Measurements from ENCODE around the gene RET.

RET gene

DNA sequence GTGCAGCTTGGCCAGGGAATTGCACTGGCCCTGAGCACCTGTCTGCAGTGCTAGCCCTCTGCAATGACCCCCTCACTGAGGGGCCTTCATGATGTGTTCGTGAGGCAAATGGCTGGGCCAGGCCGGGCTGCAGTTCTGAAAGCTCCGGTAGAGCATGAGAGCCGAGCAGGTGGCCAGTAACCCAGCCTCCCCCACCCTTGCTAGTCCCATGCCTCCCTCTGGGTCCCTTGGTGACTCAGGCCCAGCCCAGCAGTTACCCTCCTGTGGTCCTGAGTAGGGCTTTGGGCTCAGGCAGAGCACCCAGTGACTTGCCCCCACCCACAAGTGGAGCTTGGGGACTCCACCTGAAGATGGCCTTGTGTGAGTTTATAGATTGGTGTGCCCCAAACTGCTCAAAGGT, 45.2 kb downstream of the RET start:
- Histone ChIP-seq H3K27me3 (ENCODE audit: insufficient read depth, low read length) (peaks cover 7% of the 10 kb centered on the region), H3K4me3 (ENCODE audit: low read length) (no peak overlapping the region), H3K36me3 (ENCODE audit: insufficient read depth, low read length) (no peaks in the 10 kb centered on the region), H3K4me1 (ENCODE audit: insufficient read depth, low read length) (peaks cover 5% of the 10 kb centered on the region), H2AFZ (ENCODE audit: low read depth, low read length) (no peak overlapping the region), H3K9me3 (ENCODE audit: low read length) (no peaks in the 10 kb centered on the region)

DNA sequence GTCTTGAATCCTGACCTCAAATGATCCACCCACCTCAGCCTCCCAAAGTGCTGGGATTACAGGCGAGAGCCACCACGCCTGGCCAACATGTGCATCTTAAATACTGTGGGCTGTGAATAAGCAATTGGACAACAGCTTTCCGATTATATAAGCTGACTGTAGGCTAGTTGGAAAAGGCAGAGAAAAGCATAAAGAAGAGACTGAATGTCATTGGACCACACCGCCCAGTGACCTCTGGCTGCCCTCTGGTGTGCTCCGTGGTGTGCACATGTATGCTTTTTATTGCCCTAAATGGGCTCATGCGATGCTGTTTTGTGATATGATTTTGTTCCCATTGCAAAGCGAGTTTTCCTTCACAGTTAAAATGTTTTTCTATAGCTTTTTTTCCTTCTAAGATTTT, 46.0 kb downstream of the RET start:
- no peaks in the 10 kb centered on the region for H3K27me3 ChIP-seq (ENCODE audit: insufficient read depth, low read length)
- no peak overlapping the region for H3K4me3 ChIP-seq (ENCODE audit: low read length)
- H3K9me3 ChIP-seq (ENCODE audit: low read length): no peaks in the 10 kb centered on the region
- H2AFZ ChIP-seq (ENCODE audit: low read depth, low read length): no peak overlapping the region
- no peaks in the 10 kb centered on the region for H3K36me3 ChIP-seq (ENCODE audit: insufficient read depth, low read length)
- peaks cover 5% of the 10 kb centered on the region for H3K4me1 ChIP-seq (ENCODE audit: insufficient read depth, low read length)

DNA sequence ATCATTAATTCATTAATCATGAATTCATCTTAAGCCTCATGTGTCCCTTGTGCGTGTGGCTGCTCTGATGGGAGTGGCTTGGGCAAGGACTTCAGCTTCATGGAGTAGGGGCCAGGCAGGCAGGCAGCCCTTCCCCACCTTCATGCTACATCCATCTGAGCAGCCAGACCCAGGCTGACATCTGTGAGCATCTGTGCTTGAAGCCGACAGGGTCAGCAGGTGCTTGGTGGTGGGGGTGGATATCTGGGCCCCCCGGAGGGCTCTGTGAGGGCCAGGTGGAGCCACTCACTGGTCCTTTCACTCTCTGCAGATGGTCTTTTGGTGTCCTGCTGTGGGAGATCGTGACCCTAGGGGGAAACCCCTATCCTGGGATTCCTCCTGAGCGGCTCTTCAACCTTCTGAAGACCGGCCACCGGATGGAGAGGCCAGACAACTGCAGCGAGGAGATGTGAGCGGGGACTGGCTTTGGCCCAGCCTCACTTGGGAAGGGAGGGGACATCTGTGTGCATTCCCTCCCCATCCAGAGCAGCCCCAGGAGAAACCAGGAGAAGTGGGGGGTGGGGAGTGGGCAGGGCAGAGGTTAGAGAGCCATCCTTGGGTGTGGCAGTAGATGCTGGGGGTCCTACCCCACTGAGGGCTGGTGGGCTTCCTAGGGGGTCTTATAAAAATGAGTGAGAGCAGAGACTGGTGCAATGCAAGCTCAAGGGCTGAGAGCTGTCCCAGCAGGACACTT, 46.7 kb downstream of the RET start:
- Histone ChIP-seq H3K4me1 (ENCODE audit: insufficient read depth, low read length) (peaks cover 5% of the 10 kb centered on the region), H2AFZ (ENCODE audit: low read depth, low read length) (no peak overlapping the region), H3K36me3 (ENCODE audit: insufficient read depth, low read length) (no peaks in the 10 kb centered on the region)

DNA sequence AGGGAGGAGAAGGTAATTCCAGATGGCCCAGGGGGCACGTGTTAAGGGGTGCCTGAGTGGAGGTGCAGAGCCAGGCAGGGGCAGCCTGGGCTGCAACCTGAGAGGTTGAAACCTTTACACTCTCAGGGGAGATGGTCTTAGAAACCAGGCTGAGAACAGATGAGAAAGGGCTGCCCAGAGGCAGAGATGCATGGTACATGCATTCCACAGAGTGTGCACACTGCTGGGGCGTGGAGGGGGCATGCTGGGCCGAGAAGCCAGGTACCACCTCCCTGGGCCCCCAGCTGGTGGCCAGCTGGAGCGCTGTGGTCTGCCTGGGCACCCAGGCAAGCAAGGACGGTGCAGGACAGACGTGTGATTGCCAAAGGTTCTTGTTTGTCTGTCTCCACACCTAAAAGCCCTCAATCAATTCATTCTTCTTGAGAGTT, 47.2 kb downstream of the RET start:
- Histone ChIP-seq H3K36me3 (ENCODE audit: insufficient read depth, low read length) (no peaks in the 10 kb centered on the region), H3K9me3 (ENCODE audit: low read length) (no peaks in the 10 kb centered on the region)

More for the DNA sequence above, 46.7 kb downstream of the RET start:
- H3K4me3 ChIP-seq (ENCODE audit: low read length): no peak overlapping the region
- H3K9me3 ChIP-seq (ENCODE audit: low read length): no peaks in the 10 kb centered on the region
- no peaks in the 10 kb centered on the region for H3K27me3 ChIP-seq (ENCODE audit: insufficient read depth, low read length)

DNA sequence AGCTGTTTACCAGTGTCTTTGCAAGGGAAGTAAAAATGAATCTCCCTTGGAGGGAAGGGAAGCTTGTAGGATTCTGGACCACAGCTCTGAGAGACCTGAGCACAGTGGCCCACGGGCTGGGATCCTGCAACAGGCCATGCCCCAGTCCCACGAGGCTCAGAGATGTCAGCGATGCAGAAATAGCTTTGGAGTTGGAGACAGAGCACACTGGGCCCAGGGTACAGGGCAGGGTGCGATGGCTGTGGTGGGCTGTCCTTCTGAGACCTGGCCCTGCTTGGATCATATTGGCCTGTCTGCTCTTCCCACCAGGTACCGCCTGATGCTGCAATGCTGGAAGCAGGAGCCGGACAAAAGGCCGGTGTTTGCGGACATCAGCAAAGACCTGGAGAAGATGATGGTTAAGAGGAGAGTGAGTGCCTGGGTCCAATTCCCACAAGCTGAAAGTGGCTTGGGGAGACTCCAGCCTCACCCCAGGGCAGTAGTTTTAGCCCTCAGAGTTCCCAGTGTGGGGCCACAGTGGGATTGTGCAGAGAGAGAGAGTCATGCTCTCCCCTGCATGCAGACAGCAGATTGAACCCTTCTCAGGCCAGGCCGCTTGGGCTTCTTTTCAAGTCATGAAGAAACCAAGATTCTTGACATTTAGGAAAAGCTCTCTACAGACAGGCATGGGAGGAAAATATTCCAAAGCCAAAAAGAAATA, 47.9 kb downstream of the RET start:
- no peak overlapping the region for H3K4me3 ChIP-seq (ENCODE audit: low read length)
- no peaks in the 10 kb centered on the region for H3K9me3 ChIP-seq (ENCODE audit: low read length)
- H2AFZ ChIP-seq (ENCODE audit: low read depth, low read length): no peak overlapping the region
- peaks cover 5% of the 10 kb centered on the region for H3K4me1 ChIP-seq (ENCODE audit: insufficient read depth, low read length)
- H3K36me3 ChIP-seq (ENCODE audit: insufficient read depth, low read length): no peaks in the 10 kb centered on the region
- H3K27me3 ChIP-seq (ENCODE audit: insufficient read depth, low read length): no peaks in the 10 kb centered on the region

More for the DNA sequence above, 47.2 kb downstream of the RET start:
- Histone ChIP-seq H2AFZ (ENCODE audit: low read depth, low read length) (no peak overlapping the region), H3K4me1 (ENCODE audit: insufficient read depth, low read length) (peaks cover 5% of the 10 kb centered on the region), H3K4me3 (ENCODE audit: low read length) (no peak overlapping the region), H3K27me3 (ENCODE audit: insufficient read depth, low read length) (no peaks in the 10 kb centered on the region)

DNA sequence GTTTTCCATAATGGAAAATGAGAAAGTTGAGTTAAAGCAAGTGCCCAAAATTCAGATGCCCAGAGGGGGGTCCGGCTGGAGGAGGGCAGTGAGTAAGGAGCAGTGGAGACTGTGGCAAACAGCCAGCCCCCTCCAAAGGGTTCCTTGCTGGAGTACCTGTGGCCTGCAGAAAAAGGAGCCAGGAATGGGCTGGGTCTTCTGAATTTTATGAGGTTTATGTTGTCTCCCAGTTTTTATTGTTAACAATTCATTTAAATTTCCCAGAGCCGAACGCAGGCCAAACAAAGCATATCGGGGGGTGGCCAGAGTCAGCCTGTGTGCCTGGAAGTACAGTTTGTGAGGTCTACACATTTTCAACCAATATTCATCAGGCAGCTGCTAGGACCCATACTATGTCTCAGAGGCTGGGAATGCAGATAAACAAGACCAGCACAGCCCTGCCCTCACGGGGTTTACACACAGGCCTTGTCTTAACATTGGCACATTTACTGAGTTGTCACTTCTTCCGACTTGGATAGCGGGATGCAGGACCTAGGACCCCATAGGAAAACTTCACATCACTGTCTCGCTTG, 48.5 kb downstream of the RET start:
- Histone ChIP-seq H3K4me1 (ENCODE audit: insufficient read depth, low read length) (peaks cover 5% of the 10 kb centered on the region), H3K27me3 (ENCODE audit: insufficient read depth, low read length) (no peaks in the 10 kb centered on the region), H2AFZ (ENCODE audit: low read depth, low read length) (no peak overlapping the region), H3K4me3 (ENCODE audit: low read length) (no peak overlapping the region), H3K9me3 (ENCODE audit: low read length) (no peaks in the 10 kb centered on the region), H3K36me3 (ENCODE audit: insufficient read depth, low read length) (no peaks in the 10 kb centered on the region)

DNA sequence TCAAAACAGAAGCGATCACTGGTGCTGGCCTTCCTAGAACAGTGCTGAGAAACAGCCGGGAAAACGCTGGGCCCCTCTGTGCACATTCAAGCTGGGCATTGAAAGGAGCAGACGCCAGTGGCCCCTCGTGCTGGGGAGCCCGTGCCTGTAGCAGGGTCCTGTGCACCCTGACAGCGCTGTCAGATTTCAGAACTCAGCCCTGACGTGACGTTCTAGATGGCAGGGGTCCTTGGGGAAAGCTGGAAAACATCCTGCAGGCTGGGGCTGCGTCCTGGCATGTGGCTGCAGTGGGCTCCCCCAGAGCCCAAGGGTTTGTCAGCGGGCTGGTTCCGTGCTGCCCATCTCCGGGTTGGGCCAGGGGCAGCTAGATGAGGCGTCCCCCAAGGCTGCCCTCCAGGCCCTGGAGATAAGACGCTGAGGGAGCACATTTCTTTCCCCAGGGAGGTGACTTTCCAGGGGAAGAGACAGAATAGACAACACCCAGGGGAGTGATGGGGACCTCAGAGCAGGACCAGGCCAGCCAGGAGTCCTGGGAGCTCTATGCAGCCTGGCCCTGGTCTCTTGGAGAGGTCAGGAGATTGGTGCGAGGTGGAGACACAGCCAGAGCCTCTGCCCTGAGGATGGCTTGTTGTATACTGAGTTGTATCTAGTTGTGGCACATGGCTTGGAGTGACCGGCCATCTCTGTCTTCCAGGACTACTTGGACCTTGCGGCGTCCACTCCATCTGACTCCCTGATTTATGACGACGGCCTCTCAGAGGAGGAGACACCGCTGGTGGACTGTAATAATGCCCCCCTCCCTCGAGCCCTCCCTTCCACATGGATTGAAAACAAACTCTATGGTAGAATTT, 49.2 kb downstream of the RET start:
- Histone ChIP-seq H3K27me3 (ENCODE audit: insufficient read depth, low read length) (no peaks in the 10 kb centered on the region), H3K4me3 (ENCODE audit: low read length) (no peak overlapping the region), H3K36me3 (ENCODE audit: insufficient read depth, low read length) (no peaks in the 10 kb centered on the region)

DNA sequence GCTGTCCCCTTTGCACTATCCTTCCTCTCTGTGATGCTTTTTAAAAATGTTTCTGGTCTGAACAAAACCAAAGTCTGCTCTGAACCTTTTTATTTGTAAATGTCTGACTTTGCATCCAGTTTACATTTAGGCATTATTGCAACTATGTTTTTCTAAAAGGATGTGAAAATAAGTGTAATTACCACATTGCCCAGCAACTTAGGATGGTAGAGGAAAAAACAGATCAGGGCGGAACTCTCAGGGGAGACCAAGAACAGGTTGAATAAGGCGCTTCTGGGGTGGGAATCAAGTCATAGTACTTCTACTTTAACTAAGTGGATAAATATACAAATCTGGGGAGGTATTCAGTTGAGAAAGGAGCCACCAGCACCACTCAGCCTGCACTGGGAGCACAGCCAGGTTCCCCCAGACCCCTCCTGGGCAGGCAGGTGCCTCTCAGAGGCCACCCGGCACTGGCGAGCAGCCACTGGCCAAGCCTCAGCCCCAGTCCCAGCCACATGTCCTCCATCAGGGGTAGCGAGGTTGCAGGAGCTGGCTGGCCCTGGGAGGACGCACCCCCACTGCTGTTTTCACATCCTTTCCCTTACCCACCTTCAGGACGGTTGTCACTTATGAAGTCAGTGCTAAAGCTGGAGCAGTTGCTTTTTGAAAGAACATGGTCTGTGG, 50.0 kb downstream of the RET start:
- no peaks in the 10 kb centered on the region for H3K9me3 ChIP-seq (ENCODE audit: low read length)
- no peak overlapping the region for H3K4me3 ChIP-seq (ENCODE audit: low read length)
- no peaks in the 10 kb centered on the region for H3K36me3 ChIP-seq (ENCODE audit: insufficient read depth, low read length)
- H3K27me3 ChIP-seq (ENCODE audit: insufficient read depth, low read length): no peaks in the 10 kb centered on the region
- H2AFZ ChIP-seq (ENCODE audit: low read depth, low read length): no peak overlapping the region
- H3K4me1 ChIP-seq (ENCODE audit: insufficient read depth, low read length): no peaks in the 10 kb centered on the region

More for the DNA sequence above, 49.2 kb downstream of the RET start:
- Histone ChIP-seq H2AFZ (ENCODE audit: low read depth, low read length) (no peak overlapping the region), H3K4me1 (ENCODE audit: insufficient read depth, low read length) (peaks cover 2% of the 10 kb centered on the region), H3K9me3 (ENCODE audit: low read length) (no peaks in the 10 kb centered on the region)

DNA sequence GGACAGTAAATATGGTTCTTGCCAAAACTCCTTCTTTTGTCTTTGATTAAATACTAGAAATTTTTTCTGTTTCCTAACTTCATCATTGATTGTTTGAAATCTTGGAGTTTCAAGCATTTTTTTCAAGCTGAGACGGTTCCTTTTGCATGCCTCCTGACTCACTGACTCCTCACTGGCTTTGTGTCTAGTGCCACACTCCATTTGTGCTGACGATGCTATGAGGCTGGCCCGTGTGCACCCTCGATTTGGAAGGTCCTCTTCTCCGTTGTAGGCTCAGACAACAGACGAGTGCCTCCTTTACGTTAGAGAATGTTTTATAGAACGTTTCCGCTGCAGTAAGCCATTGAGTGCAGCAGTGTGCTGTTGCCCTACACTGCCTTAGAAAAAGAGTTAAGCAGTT, 50.6 kb downstream of the RET start:
- Histone ChIP-seq H2AFZ (ENCODE audit: low read depth, low read length) (no peak overlapping the region), H3K36me3 (ENCODE audit: insufficient read depth, low read length) (no peaks in the 10 kb centered on the region)

DNA sequence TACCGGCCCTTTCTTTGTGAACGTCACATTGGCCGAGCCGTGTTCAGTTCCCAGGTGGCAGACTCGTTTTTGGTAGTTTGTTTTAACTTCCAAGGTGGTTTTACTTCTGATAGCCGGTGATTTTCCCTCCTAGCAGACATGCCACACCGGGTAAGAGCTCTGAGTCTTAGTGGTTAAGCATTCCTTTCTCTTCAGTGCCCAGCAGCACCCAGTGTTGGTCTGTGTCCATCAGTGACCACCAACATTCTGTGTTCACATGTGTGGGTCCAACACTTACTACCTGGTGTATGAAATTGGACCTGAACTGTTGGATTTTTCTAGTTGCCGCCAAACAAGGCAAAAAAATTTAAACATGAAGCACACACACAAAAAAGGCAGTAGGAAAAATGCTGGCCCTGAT, 51.5 kb downstream of the RET start:
- no peak overlapping the region for H3K4me3 ChIP-seq (ENCODE audit: low read length)
- no peaks in the 10 kb centered on the region for H3K36me3 ChIP-seq (ENCODE audit: insufficient read depth, low read length)
- no peaks in the 10 kb centered on the region for H3K27me3 ChIP-seq (ENCODE audit: insufficient read depth, low read length)
- H3K9me3 ChIP-seq (ENCODE audit: low read length): no peaks in the 10 kb centered on the region
- H3K4me1 ChIP-seq (ENCODE audit: insufficient read depth, low read length): no peaks in the 10 kb centered on the region
- H2AFZ ChIP-seq (ENCODE audit: low read depth, low read length): no peak overlapping the region

More for the DNA sequence above, 50.6 kb downstream of the RET start:
- no peaks in the 10 kb centered on the region for H3K9me3 ChIP-seq (ENCODE audit: low read length)
- H3K4me1 ChIP-seq (ENCODE audit: insufficient read depth, low read length): no peaks in the 10 kb centered on the region
- H3K4me3 ChIP-seq (ENCODE audit: low read length): no peak overlapping the region
- H3K27me3 ChIP-seq (ENCODE audit: insufficient read depth, low read length): no peaks in the 10 kb centered on the region

DNA sequence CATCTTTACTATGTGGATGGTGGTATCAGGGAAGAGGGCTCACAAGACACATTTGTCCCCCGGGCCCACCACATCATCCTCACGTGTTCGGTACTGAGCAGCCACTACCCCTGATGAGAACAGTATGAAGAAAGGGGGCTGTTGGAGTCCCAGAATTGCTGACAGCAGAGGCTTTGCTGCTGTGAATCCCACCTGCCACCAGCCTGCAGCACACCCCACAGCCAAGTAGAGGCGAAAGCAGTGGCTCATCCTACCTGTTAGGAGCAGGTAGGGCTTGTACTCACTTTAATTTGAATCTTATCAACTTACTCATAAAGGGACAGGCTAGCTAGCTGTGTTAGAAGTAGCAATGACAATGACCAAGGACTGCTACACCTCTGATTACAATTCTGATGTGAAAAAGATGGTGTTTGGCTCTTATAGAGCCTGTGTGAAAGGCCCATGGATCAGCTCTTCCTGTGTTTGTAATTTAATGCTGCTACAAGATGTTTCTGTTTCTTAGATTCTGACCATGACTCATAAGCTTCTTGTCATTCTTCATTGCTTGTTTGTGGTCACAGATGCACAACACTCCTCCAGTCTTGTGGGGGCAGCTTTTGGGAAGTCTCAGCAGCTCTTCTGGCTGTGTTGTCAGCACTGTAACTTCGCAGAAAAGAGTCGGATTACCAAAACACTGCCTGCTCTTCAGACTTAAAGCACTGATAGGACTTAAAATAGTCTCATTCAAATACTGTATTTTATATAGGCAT, 52.3 kb downstream of the RET start:
- no peaks in the 10 kb centered on the region for H3K4me1 ChIP-seq (ENCODE audit: insufficient read depth, low read length)
- H3K9me3 ChIP-seq (ENCODE audit: low read length): no peaks in the 10 kb centered on the region
- no peaks in the 10 kb centered on the region for H3K36me3 ChIP-seq (ENCODE audit: insufficient read depth, low read length)
- H2AFZ ChIP-seq (ENCODE audit: low read depth, low read length): no peak overlapping the region
- no peak overlapping the region for H3K4me3 ChIP-seq (ENCODE audit: low read length)
- H3K27me3 ChIP-seq (ENCODE audit: insufficient read depth, low read length): no peaks in the 10 kb centered on the region

DNA sequence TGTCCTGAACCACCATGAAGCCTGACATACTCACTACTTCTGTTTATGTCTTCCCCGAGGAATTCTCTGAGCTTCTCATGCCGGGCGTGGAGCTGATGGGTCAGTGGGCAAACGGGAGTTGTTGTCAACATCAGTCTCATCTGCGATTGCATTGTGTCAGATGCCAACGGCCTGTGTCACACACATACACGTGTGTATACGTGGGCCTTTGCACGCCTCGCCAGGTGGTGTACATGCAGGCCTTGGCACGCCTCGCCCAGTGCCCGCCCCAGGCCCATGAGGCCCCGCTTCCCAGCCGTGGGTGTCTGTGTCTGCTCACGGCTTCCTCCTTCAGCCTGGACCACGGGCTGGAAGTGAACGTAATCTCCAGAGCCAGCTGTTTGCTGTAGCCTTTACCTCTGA, 53.9 kb downstream of the RET start:
- no peak overlapping the region for H2AFZ ChIP-seq (ENCODE audit: low read depth, low read length)
- H3K9me3 ChIP-seq (ENCODE audit: low read length): no peaks in the 10 kb centered on the region

More for the DNA sequence above, 53.9 kb downstream of the RET start:
- no peaks in the 10 kb centered on the region for H3K27me3 ChIP-seq (ENCODE audit: insufficient read depth, low read length)
- H3K4me1 ChIP-seq (ENCODE audit: insufficient read depth, low read length): no peaks in the 10 kb centered on the region
- H3K36me3 ChIP-seq (ENCODE audit: insufficient read depth, low read length): no peaks in the 10 kb centered on the region
- no peak overlapping the region for H3K4me3 ChIP-seq (ENCODE audit: low read length)

All from neuron (in vitro differentiated cells).